HK-2 (cell line): Measurements from ENCODE around the gene FOLR2.
"Not testable (repeated sequence)": the region's sequence is repeated elsewhere in the genome, so short reads cannot be mapped to it uniquely, and the experiment has no call there.

ENCODE experiments used
- DNase-seq: peaks from one replicate; pipeline ENCODE4 v3.0.0-alpha.2; 2018; ENCODE audit not compliant: unreplicated experiment

Gene FOLR2

DNA sequence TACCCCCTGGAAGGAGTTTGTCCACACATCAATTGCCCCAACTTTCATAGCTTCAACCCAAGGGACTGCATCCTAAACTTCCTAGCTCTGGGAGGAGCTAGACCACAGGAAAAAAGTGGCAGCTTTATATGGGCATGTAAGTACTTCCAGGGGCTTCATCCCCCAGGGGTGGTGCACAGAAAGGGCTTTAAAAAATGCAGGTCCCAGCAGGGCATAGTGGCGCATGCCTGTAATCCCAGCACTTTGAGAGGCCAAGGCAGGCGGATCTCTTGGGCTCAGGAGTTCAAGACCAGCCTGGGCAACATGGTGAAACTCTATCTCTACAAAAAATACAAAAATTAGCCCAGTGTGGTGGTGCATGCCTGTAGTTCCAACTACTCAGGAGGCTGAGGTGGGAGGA lies 9.8 kb upstream of the FOLR2 start:
- not testable (repeated sequence) for DNase-seq

DNA sequence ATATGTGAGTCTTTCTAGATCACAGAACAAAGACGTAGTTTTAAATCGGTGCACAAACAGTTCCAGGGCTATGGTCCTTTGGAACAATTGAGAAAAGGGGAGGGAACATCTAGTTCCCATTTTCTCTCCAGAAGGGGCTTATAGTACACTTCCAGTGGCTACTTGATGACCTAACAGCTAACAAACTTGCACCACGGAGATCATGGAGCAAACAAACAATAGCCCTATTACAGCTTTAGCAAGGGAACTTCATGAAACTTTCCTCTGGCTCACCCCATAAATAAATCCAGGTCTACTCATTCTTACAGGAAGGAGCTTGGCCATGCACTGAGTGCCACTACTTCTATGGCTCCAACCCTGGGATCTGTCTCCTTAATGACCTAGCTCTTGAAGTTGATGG lies 8.3 kb upstream of the FOLR2 start:
- DNase-seq, result no peak

DNA sequence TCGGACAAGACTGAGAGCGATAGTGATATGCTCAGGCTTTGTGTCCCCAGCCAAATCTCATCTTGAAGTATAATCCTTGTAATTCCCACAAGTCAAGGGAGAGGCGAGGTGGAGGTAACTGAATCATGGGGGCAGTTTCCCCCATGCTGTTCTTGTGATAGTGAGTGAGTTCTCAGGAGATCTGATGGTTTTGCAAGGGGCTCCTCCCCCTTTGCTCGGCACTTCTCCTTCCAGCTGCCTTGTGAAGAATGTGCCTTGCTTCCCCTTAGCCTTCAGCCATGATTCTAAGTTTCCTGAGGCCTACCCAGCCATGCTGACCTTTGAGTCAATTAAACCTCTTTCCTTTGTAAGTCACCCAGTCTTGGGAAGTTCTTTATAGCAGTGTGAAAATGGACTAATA lies 7.5 kb upstream of the FOLR2 start:
- DNase-seq, result no peak

DNA sequence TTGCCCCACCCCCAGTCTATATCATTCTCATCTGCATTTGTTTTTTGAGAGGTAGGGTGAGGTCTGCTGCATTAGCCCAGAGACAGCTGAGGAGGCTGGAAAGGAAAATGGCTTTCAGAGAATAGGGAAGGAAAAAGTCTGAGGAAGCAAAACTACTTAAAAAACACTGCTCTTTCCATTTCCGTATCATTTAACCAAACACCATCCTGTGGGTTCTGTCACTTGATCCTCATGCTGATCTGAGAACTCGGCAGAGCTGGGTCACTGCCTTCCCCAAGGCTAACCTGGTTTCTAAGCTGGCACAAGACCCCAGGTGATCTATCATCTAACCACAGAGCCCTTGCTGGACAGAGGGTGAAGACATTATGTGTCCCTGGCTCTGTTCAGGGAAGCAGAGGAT lies 1.2 kb downstream of the FOLR2 start:
- DNase-seq, result no peak

DNA sequence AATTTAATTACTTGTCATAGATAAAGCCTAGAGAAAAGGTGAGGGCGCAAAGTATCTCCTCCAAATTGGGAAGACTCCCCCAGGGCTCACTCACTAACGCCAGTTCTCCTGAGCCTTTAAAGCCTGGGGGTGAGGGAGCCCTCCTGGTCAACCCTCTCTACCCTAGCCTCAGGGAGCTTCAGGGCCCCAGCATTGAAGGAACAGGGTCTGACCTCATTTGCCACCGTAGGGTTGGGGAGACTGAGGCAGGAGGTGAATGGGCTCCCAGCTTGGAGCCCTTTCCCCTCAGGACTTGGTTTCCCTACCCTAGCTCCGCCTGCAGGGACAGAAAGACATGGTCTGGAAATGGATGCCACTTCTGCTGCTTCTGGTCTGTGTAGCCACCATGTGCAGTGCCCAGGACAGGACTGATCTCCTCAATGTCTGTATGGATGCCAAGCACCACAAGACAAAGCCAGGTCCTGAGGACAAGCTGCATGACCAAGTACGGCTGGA lies 1.7 kb downstream of the FOLR2 start:
- no peak for DNase-seq

DNA sequence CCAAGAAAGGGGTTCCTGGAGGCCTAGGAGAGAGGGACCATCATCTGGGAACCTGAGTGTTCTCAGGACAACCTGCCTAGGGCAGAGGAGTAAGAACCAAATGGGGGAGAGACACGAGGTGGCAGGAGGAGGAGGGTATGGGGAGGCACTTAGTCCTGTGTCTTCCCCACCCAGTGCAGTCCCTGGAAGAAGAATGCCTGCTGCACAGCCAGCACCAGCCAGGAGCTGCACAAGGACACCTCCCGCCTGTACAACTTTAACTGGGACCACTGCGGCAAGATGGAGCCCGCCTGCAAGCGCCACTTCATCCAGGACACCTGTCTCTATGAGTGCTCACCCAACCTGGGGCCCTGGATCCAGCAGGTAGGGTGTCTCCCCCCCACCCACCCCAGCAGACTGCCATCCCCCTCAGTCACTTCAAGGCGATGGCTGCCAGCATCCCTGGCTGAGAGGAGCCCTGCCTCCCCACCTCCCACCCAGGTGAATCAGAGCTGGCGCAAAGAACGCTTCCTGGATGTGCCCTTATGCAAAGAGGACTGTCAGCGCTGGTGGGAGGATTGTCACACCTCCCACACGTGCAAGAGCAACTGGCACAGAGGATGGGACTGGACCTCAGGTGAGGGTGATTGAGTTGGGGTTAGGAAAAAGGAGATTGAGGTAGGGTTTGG lies 4.2 kb downstream of the FOLR2 start:
- no peak for DNase-seq

DNA sequence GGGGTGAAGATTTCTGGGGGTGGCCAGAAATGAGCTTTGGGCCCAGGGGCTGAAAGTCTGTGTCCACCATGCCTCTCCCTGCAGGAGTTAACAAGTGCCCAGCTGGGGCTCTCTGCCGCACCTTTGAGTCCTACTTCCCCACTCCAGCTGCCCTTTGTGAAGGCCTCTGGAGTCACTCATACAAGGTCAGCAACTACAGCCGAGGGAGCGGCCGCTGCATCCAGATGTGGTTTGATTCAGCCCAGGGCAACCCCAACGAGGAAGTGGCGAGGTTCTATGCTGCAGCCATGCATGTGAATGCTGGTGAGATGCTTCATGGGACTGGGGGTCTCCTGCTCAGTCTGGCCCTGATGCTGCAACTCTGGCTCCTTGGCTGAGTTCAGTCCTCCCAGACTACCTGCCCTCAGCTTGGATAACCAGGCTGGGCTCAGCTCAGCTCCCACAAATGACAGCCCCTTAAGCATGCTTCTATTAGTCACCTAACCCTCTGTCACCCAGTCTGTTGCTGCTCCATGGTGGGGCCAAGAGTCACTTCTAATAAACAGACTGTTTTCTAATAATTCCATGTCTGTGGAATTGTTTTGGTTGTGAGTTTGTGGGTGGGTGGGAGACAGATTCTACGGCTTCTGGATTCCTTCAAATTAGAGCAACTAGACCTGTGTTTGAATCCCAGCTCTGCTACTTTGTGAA lies 4.9 kb downstream of the FOLR2 start:
- DNase-seq, result no peak

DNA sequence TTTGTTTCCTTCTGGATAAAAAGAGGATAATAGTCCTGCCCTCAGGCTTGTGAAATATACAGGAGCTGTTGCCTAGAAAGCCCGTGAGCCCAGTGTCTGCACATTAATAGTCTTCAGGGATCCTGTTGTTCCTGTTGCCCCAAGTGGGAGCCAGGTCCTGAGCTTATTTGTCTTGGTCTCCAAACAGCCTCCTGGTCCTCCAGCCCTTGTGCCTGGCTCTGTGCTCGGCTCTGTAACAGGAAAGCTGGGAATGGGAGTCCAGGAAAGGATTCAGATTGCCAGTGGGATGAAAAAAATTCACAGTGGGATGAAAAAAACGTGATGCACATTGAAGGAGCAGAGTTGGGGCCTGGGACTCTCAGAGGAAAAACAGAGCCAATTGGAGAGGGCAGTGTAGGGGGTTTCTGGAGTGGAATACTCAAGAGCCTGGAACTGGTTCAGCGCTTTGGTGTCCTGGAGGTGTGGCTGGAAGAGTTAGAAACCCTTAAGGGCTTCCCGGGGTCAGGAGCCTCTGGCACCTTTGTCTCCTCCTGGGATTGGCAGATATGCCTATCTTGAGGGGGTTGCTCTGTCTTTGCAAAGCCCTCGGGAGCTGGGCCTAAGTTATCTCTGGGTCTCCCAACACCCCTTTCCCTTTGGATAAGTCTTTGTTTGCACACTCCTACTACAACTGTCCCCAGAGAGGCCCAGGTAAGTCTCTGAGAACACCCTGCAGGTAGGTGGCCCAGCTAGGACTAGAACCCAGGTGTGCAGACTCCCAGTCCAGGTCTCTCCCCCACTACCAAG lies 5.7 kb downstream of the FOLR2 start:
- no peak for DNase-seq

DNA sequence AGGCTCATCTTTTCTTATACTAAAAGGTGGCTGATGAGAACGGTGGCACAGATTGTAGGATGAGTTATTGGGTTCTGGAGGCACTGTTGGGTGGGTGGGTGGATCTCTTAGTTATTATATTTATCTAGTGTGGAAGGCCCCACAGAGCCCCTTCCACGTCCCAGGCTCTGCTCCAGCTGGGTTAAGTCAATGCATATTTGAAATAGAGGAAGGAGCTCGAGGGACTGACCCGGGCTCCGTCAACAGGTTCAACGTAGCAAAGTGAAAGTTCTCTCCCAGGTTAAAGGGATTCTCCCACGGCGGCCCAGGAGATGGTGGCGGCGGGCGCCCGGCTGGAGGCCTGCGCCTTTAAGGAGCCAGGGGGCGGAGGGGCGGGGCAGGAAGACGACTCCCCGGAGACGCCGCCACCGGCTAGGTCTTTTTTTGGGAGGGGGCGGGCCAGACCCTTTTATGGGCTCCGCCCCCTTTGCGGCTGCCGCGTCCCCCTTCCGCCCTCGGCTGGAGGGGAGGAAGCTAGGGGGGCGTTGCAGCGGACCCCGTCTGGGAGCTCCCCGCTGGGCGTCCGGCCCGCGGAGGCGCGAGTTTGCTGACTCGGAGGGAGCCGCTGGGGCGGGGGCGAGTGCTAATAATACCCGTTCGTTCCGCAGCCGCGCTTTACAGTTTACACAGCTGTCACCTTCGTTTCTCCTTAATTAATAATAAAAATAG lies 6.5 kb downstream of the FOLR2 start:
- DNase-seq, result peak; percentile 85

DNA sequence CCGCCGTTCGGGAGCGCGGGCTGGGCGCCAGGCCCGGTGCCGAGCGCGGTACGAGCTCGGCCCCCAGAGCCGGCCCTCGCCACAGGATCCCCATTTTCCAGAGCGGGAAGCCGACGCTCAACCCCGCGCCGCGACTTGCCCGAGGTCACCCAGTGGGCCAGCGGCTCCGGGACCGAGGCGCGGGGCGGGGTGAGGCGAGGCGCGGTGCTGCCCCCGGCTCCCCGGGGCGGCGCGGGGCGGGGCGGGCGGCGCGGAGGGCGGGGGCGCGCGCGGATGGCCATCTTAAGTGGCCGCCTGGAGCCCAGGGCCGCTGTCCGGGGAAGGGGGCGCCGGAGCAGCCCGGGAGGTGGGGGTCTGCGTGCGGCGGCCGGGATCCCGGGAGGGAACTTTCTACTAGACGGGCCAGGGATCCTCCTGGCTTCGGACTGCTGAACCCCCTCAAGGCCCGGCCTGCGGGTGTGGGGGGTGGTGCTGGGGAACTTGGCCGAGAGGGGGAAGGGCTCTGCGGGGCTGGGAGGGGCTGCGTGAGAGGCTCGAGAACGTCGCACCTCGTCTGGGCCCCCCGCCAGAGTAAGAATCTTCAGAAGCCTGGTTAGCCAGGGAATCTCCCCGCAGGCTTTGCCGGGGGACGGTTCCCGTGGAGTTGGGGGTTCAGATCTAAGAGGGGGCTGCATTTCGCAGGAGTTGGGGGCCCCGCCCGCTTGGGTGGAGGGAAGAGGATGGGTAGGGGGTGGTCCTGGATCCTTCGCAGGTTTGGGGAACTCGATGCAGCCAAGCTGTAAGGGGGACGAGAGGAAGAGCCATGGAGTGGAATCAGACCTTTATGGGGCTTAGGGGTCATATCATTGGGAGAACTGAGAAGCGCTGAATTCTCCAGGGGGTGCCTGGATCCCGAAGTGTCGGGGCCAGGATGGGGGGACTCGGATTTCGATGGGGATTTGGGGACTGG lies 7.3 kb downstream of the FOLR2 start:
- peak; percentile 59 for DNase-seq

DNA sequence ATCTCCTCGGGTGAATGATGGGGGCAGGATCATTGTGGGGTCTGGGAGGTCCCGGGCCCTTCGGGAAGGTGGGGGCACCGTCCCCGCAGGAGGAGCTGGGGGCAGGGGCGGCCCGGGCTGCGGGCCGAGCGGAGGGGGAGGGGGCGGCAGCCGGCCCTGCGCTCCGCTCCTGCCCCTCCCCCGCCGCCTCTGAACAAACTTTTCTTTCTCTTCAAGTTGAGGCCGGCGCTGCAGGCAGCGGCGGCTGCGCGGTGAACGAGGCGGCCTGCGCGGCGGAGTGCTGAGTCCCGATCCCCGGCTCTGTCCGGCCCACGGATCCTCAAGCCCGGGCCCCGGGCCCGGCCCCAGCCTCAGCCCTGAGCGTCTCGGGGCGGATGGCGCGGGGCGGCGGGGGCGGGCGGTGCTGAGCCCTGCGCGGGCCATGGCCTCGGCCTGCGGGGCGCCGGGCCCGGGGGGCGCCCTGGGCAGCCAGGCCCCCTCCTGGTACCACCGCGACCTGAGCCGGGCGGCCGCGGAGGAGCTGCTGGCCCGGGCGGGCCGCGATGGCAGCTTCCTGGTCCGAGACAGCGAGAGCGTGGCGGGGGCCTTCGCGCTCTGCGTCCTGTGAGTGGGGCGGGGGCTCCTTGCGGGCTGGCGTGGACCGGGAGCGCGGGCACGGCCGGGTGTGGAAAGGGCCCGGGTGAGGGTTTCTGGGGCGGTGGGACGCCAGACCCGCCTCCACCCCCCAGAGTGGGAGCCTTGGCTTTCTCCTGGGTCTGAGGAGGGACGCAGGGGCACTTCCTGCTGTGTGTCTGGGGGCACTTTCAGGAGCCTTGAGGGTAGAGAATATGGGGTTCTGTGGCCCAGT lies 8.2 kb downstream of the FOLR2 start, which contains the start of gene INPPL1:
Gene INPPL1, plus strand, starts transcription at position 204 of the 847 bp plus-strand sequence. Its CDS starts 218 bp downstream, at position 422.
- peak; percentile 27 for DNase-seq

DNA sequence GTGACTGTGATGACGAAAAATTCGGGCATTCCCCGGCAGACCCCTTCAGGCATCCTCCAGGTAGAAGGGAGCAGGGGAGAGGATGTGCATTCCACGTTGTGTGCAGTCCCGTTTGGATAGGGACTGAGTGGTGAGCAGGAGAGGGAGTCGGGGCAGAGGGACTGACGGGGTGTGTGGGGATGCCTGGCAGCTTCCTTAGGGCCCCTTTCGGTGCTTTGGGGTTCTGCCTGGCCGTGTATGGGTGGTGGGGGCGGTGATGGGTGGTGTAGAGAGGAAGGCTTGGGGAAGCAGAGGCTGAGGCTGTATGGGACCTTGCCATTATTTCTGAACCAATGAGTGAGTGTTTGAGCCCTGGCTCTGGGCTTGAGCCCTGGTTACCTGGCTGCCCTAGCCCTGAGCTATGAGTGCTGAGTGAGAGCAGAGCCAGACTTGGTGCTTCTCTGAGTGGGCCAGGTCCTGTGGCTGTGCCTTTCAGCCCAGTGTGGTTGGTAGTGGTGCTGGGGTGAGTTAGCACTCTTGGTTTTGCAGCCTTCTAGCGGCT lies 8.9 kb downstream of the FOLR2 start:
- peak; percentile 18 for DNase-seq

DNA sequence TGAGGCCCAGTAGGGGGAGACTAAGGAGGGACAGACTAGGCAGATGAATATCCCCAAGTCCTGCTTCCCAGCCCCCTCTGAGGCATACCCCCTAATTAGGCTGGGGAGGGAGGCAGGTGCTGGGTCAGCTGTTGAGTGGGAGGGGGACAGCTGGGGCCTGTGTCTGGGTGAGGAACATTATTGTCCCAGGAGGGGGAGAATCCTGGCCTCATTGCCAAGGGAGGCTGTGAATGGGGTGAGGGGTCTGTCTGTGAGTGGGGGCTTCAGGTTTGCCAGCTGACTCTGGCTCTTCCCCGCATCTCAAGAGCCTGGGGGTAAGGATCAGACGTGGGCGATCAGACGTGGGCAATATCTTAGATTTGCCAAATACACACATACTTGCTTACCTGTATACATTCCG lies 10.1 kb downstream of the FOLR2 start:
- DNase-seq, result no peak

DNA sequence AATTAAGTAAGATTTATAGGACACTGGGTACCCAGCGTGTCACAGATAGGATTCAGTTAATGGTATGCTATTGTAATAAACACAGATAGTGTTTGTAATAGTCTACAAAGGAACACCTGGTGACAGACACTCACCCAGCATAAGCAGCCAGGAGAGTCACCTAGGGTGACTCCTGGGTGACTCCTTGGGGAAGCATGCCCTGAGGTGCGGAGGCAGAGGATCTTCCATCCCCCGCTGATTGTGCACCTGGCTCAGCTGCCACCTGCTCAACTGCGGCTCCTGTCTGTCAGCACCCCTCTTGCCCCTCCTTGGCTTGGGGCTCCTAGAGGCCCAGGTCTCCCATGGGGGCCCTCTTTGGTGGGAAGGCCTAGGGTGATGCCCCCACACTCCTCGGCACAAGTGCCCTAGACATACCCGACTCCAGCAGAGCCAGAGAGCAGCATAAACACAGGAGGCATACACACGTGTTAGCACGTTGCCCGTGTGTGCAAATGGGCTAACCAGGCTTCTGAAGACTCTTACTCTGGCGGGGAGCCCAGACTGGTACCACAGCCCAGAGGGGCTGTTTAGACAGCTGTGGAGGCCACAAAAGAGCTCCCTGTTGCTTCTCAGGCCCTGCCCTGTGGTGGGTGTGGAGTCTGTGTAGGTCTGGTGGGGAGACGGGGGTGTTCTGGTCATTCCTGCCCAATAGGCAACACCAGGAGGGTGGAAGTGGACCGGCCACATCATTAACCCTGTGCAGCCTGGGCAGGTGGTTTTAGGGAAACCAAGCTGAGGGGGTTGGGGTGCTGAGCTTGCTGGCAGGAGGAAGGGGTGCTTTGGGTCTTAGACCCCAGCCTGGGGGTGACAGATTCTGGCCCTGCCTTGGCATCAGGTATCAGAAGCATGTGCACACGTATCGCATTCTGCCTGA lies 11.0 kb downstream of the FOLR2 start:
- DNase-seq, result no peak

DNA sequence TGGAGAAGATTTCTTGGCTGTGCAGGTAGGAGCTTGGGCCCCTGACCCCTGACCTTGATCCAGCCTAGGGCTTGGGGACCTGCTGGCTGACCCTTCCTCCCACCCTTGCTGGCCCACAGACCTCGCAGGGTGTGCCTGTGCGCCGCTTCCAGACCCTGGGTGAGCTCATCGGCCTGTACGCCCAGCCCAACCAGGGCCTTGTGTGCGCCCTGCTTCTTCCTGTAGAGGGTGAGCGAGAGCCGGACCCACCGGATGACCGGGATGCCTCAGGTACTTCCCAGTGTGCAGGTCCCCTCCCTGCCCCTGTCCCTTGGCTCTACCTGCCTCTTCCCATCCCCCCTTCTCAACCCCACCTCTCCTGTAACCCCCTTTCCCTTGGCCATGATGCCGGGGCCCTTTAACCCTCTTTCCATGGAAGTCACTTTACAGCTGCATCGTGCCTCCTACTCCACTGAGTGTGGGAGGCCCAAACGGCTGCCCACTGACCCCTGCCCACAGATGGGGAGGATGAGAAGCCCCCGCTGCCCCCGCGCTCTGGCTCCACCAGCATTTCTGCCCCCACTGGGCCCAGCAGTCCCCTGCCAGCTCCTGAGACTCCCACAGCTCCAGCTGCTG lies 11.7 kb downstream of the FOLR2 start:
- no peak for DNase-seq

DNA sequence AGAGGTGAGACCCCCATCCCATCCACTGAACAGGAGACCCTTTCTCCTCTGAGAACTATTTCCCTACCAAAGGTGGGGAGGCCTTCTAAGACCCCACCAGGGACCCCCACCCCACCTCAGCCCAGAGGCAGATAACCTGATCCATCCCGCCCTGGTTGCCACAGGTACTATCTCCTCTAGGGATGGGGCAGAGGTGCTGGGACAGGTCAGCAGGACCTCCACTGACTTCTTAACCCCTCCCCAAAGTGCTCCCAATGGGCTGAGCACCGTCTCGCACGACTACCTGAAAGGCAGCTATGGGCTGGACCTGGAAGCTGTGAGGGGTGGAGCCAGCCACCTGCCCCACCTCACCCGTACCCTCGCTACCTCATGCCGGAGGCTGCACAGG lies 12.2 kb downstream of the FOLR2 start:
- DNase-seq, result no peak

DNA sequence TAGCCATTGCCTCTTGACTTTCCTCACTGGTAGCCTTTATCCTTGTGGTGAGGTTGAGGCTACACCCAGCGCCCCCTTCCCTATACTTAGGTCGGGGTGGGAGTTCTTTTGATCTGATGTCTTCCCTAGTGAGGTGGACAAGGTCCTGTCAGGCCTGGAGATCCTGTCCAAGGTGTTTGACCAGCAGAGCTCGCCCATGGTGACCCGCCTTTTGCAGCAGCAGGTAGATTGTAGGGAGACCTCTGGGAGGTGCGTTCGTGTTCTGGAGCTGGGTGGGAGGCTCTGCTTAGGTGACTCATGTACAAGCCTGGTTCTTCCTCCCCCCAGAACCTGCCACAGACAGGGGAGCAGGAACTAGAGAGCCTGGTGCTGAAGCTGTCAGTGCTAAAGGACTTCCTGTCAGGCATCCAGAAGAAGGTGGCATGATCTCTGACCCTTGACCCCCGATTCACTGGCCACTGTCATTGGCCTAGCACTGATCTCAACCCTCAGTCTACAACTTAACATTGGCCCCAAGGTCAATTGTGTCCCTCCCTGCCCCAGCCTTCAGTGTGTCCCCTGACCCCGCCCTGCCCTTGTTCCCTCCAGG lies 12.8 kb downstream of the FOLR2 start:
- DNase-seq, result no peak
